H9 (cell line): ENCODE measurements around the gene MSH3. TPM values are rescaled to one million over a fixed set of nuclear protein-coding genes. Genes with fewer than 3 reads are reported as not detected.

Source experiments
- DNase-seq: peaks from one replicate; pipeline ENCODE4 v3.0.0-alpha.2; 2017
- H2AFZ ChIP-seq: one replicate; pipeline ENCODE4 v1.6.1; 2013; ENCODE audit warnings: mild to moderate bottlenecking, low read length, control low read depth, moderate library complexity
- H2AK5ac ChIP-seq: 2 replicates; pipeline ENCODE4 v1.6.1; 2013; ENCODE audit warnings: low read length, control low read depth, mixed read lengths; ENCODE audit not compliant: insufficient read length
- H2BK120ac ChIP-seq: one replicate; pipeline ENCODE4 v1.6.1; 2013; ENCODE audit warnings: low read depth, mild to moderate bottlenecking, low read length, control low read depth, inconsistent platforms; ENCODE audit not compliant: poor library complexity, severe bottlenecking
- H2BK12ac ChIP-seq: 2 replicates; pipeline ENCODE4 v1.6.1; 2013; ENCODE audit warnings: low read length, control low read depth, mixed read lengths, low read depth; ENCODE audit not compliant: insufficient read length
- H2BK15ac ChIP-seq: 2 replicates; pipeline ENCODE4 v1.6.1; 2013; ENCODE audit warnings: low read depth, low read length, control low read depth
- H2BK20ac ChIP-seq: one replicate; pipeline ENCODE4 v1.6.1; 2013; ENCODE audit warnings: low read depth, mild to moderate bottlenecking, low read length, control low read depth, inconsistent platforms; ENCODE audit not compliant: poor library complexity, severe bottlenecking
- H2BK5ac ChIP-seq: 2 replicates; pipeline ENCODE4 v1.6.1; 2013; ENCODE audit warnings: low read length, control low read depth, mixed read lengths; ENCODE audit not compliant: insufficient read length
- H3K14ac ChIP-seq: 2 replicates; pipeline ENCODE4 v1.6.1; 2013; ENCODE audit warnings: low read length, control low read depth; ENCODE audit not compliant: insufficient read depth
- H3K18ac ChIP-seq: 2 replicates; pipeline ENCODE4 v1.6.1; 2013; ENCODE audit warnings: low read depth, mild to moderate bottlenecking, mixed read lengths, low read length, control low read depth; ENCODE audit not compliant: insufficient read length
- H3K23ac ChIP-seq: 2 replicates; pipeline ENCODE4 v1.6.1; 2013; ENCODE audit warnings: low read length, control low read depth, mixed read lengths, low read depth; ENCODE audit not compliant: insufficient read length
- H3K23me2 ChIP-seq: 2 replicates; pipeline ENCODE4 v1.6.1; 2013; ENCODE audit warnings: low read depth, mild to moderate bottlenecking, mixed read lengths, low read length, control low read depth; ENCODE audit not compliant: insufficient read length, poor library complexity, severe bottlenecking
- H3K27ac ChIP-seq: 2 replicates; pipeline ENCODE4 v1.5.1; 2013; ENCODE audit warnings: low read length, control low read depth, mixed read lengths, low read depth; ENCODE audit not compliant: insufficient read length
- H3K27me3 ChIP-seq: 2 replicates; pipeline ENCODE4 v1.6.1; 2013; ENCODE audit warnings: low read length, control low read depth, inconsistent platforms; ENCODE audit not compliant: insufficient read depth
- H3K4ac ChIP-seq: 2 replicates; pipeline ENCODE4 v1.6.1; 2013; ENCODE audit warnings: low read depth, mild to moderate bottlenecking, control low read depth, inconsistent platforms, low read length, moderate library complexity
- H3K4me1 ChIP-seq: 2 replicates; pipeline ENCODE4 v1.6.1; 2013; ENCODE audit warnings: low read length, control low read depth, inconsistent platforms; ENCODE audit not compliant: insufficient read depth
- H3K4me2 ChIP-seq: 2 replicates; pipeline ENCODE4 v1.6.1; 2013; ENCODE audit warnings: low read length, control low read depth, mixed read lengths; ENCODE audit not compliant: insufficient read length, insufficient read depth
- H3K56ac ChIP-seq: 2 replicates; pipeline ENCODE4 v1.6.1; 2013; ENCODE audit warnings: low read depth, mild to moderate bottlenecking, mixed read lengths, low read length, control low read depth; ENCODE audit not compliant: insufficient read length
- H3K79me1 ChIP-seq: 2 replicates; pipeline ENCODE4 v1.6.1; 2013; ENCODE audit warnings: low read depth, mild to moderate bottlenecking, moderate library complexity, low read length, control low read depth, inconsistent platforms; ENCODE audit not compliant: insufficient read depth, poor library complexity, severe bottlenecking
- H3K79me2 ChIP-seq: 2 replicates; pipeline ENCODE4 v1.6.1; 2013; ENCODE audit warnings: low read length, control low read depth, inconsistent platforms; ENCODE audit not compliant: insufficient read depth
- H3K9ac ChIP-seq: 2 replicates; pipeline ENCODE4 v1.6.1; 2013; ENCODE audit warnings: low read length, control low read depth, mixed read lengths; ENCODE audit not compliant: insufficient read length; ENCODE audit errors: extremely low read depth
- H3K9me3 ChIP-seq: one replicate; pipeline ENCODE4 v1.6.1; 2013; ENCODE audit warnings: low read depth, low read length, inconsistent platforms; ENCODE audit not compliant: control insufficient read depth
- H3T11ph ChIP-seq: one replicate; pipeline ENCODE4 v1.6.1; 2013; ENCODE audit warnings: mild to moderate bottlenecking, low read length, control low read depth, inconsistent platforms
- H4K20me1 ChIP-seq: one replicate; pipeline ENCODE4 v1.6.1; 2013; ENCODE audit not compliant: control insufficient read depth, insufficient read length, insufficient read depth
- H4K5ac ChIP-seq: 2 replicates; pipeline ENCODE4 v1.6.1; 2013; ENCODE audit warnings: low read depth, mild to moderate bottlenecking, mixed read lengths, low read length, control low read depth; ENCODE audit not compliant: insufficient read length
- H4K8ac ChIP-seq: replicated peaks from 2 replicates; pipeline ENCODE4 v1.6.1; 2013; ENCODE audit warnings: low read length, control low read depth, mixed read lengths, low read depth; ENCODE audit not compliant: insufficient read length
- H4K91ac ChIP-seq: 2 replicates; pipeline ENCODE4 v1.6.1; 2013; ENCODE audit warnings: low read depth, mild to moderate bottlenecking, moderate library complexity, mixed read lengths, low read length, control low read depth; ENCODE audit not compliant: insufficient read length
- H3K27ac Mint-ChIP-seq, 3 experiments: 2 replicates in 2 of 3; 3 replicates in 1 of 3; pipeline ENCODE4 v1.8.0; 2020 to 2021; ENCODE audit warnings: mixed read lengths in 3 of 3, mild to moderate bottlenecking in 1 of 3, moderate library complexity in 1 of 3
- H3K27me3 Mint-ChIP-seq: 2 replicates; pipeline ENCODE4 v1.8.0; 2021; ENCODE audit warnings: low read depth, mild to moderate bottlenecking, moderate library complexity, mixed read lengths
- H3K36me3 Mint-ChIP-seq, 3 experiments: 2 replicates in 2 of 3; 3 replicates in 1 of 3; pipeline ENCODE4 v1.8.0; 2020 to 2021; ENCODE audit warnings: low read depth in 3 of 3, mixed read lengths in 3 of 3; ENCODE audit not compliant: insufficient read depth in 1 of 3
- H3K4me1 Mint-ChIP-seq, 2 experiments: 2 replicates each; pipeline ENCODE4 v1.8.0; 2020; ENCODE audit warnings: mixed read lengths in 2 of 2
- H3K4me3 Mint-ChIP-seq, 2 experiments: 2 replicates in 1 of 2; 3 replicates in 1 of 2; pipeline ENCODE4 v1.8.0; 2020 to 2021; ENCODE audit warnings: mild to moderate bottlenecking in 2 of 2, mixed read lengths in 2 of 2, moderate library complexity in 1 of 2
- H3K9me3 Mint-ChIP-seq, 2 experiments: 2 replicates in 1 of 2; 3 replicates in 1 of 2; pipeline ENCODE4 v1.8.0; 2020; ENCODE audit warnings: mild to moderate bottlenecking in 2 of 2, mixed read lengths in 2 of 2, moderate library complexity in 1 of 2
- total RNA-seq: library from RNA; stranded (reverse); gene quantifications from 2 replicates; pipeline ENCODE4 v1.2.1, GENCODE V29; 2021
- TF ChIP-seq, protein P1 (sequence below): fragments of 200-600 bp; sonication (generic); conservative IDR thresholded peaks from 3 replicates; pipeline ENCODE4 v1.8.0; 2021; ENCODE audit warnings: antibody characterized with exemption, mild to moderate bottlenecking

Gene MSH3
- total RNA-seq, 1 experiment from 2014 or later, result 17.3 TPM

GRCh38 chr5:80885396-80886000 lies 231.0 kb downstream of the MSH3 start:
- no peaks in the 10 kb centered on the region for H3K79me2 ChIP-seq
- H3K79me1 ChIP-seq, result no peaks in the 10 kb centered on the region
- H3K56ac ChIP-seq, result no peak overlapping the region
- H3K9me3 Mint-ChIP-seq, result no peaks in the 10 kb centered on the region
- no peak overlapping the region for H3K23ac ChIP-seq
- no peak overlapping the region for H3K27ac ChIP-seq
- peaks cover 7 to 9% of the 10 kb centered on the region in 2 experiments for H3K4me1 Mint-ChIP-seq
- no peak overlapping the region for H3K18ac ChIP-seq
- no peak overlapping the region for H2BK12ac ChIP-seq
- no peaks in the 10 kb centered on the region for H4K20me1 ChIP-seq
- H2AFZ ChIP-seq, result no peak overlapping the region
- H3K9me3 ChIP-seq, result no peaks in the 10 kb centered on the region
- H3K27me3 ChIP-seq, result no peaks in the 10 kb centered on the region
- H2BK20ac ChIP-seq, result no peak overlapping the region
- no peak overlapping the region for H2BK120ac ChIP-seq
- H2BK15ac ChIP-seq, result no peak overlapping the region
- no peak overlapping the region for H3K9ac ChIP-seq
- TF ChIP-seq, protein P1, sequence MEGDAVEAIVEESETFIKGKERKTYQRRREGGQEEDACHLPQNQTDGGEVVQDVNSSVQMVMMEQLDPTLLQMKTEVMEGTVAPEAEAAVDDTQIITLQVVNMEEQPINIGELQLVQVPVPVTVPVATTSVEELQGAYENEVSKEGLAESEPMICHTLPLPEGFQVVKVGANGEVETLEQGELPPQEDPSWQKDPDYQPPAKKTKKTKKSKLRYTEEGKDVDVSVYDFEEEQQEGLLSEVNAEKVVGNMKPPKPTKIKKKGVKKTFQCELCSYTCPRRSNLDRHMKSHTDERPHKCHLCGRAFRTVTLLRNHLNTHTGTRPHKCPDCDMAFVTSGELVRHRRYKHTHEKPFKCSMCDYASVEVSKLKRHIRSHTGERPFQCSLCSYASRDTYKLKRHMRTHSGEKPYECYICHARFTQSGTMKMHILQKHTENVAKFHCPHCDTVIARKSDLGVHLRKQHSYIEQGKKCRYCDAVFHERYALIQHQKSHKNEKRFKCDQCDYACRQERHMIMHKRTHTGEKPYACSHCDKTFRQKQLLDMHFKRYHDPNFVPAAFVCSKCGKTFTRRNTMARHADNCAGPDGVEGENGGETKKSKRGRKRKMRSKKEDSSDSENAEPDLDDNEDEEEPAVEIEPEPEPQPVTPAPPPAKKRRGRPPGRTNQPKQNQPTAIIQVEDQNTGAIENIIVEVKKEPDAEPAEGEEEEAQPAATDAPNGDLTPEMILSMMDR, result no peak
- no peak overlapping the region for H4K8ac ChIP-seq
- H3K4me1 ChIP-seq, result no peaks in the 10 kb centered on the region; the same call in 1 of the 2 replicates
- H2AK5ac ChIP-seq, result no peak overlapping the region
- no peaks in the 10 kb centered on the region for H3K23me2 ChIP-seq
- no peak overlapping the region for H4K5ac ChIP-seq
- H3K4me2 ChIP-seq, result no peak overlapping the region
- no peak overlapping the region for H3K4ac ChIP-seq
- no peaks in the 10 kb centered on the region for H3K27me3 Mint-ChIP-seq
- H3T11ph ChIP-seq, result no peak overlapping the region
- no peak for DNase-seq
- H4K91ac ChIP-seq, result no peak overlapping the region
- H3K27ac Mint-ChIP-seq, result no peak overlapping the region
- H3K4me3 Mint-ChIP-seq, result no peak overlapping the region
- H3K14ac ChIP-seq, result no peak overlapping the region
- no peak overlapping the region for H2BK5ac ChIP-seq
- peaks cover 1 to 14% (median 8%) of the 10 kb centered on the region in 3 experiments for H3K36me3 Mint-ChIP-seq
